OCI-LY7 (cell line): ENCODE results near the gene MZB1. TPM values are rescaled to one million over a fixed set of nuclear protein-coding genes. Genes with fewer than 3 reads are reported as not detected.

ENCODE experiments used
- BruUV-seq: library from RNA; stranded (reverse); fragments of 400-500 nt; replicated peaks from 2 replicates; lab custom pipeline; 2021; lab: Mats Ljungman, UMichigan
- CTCF ChIA-PET: fragments of 300-600 bp; sonication (Branson Sonifier 250); formaldehyde crosslinking; loops from one replicate; lab custom pipeline; 2022; ENCODE audit warnings: antibody characterized with exemption; ENCODE audit not compliant: unreplicated experiment; lab: Charles Lee
- POLR2A ChIA-PET: fragments of 300-600 bp; sonication (Branson Sonifier 250); formaldehyde crosslinking; loops from one replicate; lab custom pipeline; 2022; ENCODE audit warnings: antibody characterized with exemption; lab: Charles Lee
- DNase-seq: peaks from one replicate; pipeline ENCODE4 v3.0.0-alpha.2; 2015; ENCODE audit warnings: low spot score
- H2AFZ ChIP-seq: fragments of 200-600 bp; sonication (generic), shearing (Covaris generic); 2 replicates; pipeline ENCODE4 v1.6.1; 2014; ENCODE audit warnings: mild to moderate bottlenecking, antibody characterized with exemption, low read length, moderate library complexity
- H3K27ac ChIP-seq: fragments of 200-600 bp; sonication (generic); 2 replicates; pipeline ENCODE4 v1.5.1; 2014; ENCODE audit warnings: mixed run types, low read depth, mild to moderate bottlenecking, moderate library complexity, low read length, inconsistent platforms; ENCODE audit not compliant: poor library complexity, severe bottlenecking
- H3K36me3 ChIP-seq: fragments of 200-600 bp; sonication (generic); 2 replicates; pipeline ENCODE4 v1.6.1; 2014; ENCODE audit warnings: mild to moderate bottlenecking, antibody characterized with exemption, low read length, moderate library complexity, mixed read lengths; ENCODE audit not compliant: insufficient read depth
- H3K4me1 ChIP-seq: fragments of 200-600 bp; sonication (generic); 2 replicates; pipeline ENCODE4 v1.5.1; 2014; ENCODE audit warnings: mild to moderate bottlenecking, low read length; ENCODE audit not compliant: insufficient read depth, poor library complexity, severe bottlenecking
- H3K4me2 ChIP-seq: fragments of 200-600 bp; sonication (generic); 2 replicates; pipeline ENCODE4 v1.6.1; 2014; ENCODE audit warnings: mild to moderate bottlenecking, low read length
- H3K4me3 ChIP-seq: fragments of 200-600 bp; sonication (generic); 2 replicates; pipeline ENCODE4 v1.5.1; 2014; ENCODE audit warnings: mild to moderate bottlenecking, low read depth, low read length; ENCODE audit not compliant: poor library complexity, severe bottlenecking
- H3K79me2 ChIP-seq: fragments of 200-600 bp; sonication (generic); 2 replicates; pipeline ENCODE4 v1.6.1; 2016; ENCODE audit warnings: low read depth, mild to moderate bottlenecking, low read length, moderate library complexity, mixed read lengths; ENCODE audit not compliant: insufficient read depth
- H3K9me2 ChIP-seq: fragments of 200-600 bp; sonication (generic); 2 replicates; pipeline ENCODE4 v1.6.1; 2016; ENCODE audit warnings: mild to moderate bottlenecking, low read length, mixed read lengths; ENCODE audit not compliant: insufficient read depth
- H3K9me3 ChIP-seq: fragments of 200-600 bp; sonication (generic); 2 replicates; pipeline ENCODE4 v1.6.1; 2014; ENCODE audit warnings: mild to moderate bottlenecking, mixed run types, low read length, mixed read lengths
- H4K20me1 ChIP-seq: fragments of 200-600 bp; sonication (generic); 2 replicates; pipeline ENCODE4 v1.6.1; 2014; ENCODE audit warnings: mild to moderate bottlenecking, antibody characterized with exemption, low read length, moderate library complexity, mixed read lengths; ENCODE audit not compliant: insufficient read depth
- EZH2phosphoT487 ChIP-seq: fragments of 200-600 bp; sonication (generic); IDR thresholded peaks from 2 replicates; pipeline ENCODE4 v1.6.1; 2018; ENCODE audit warnings: low read depth, borderline replicate concordance, mild to moderate bottlenecking, mixed run types, antibody characterized with exemption, low read length, moderate library complexity, mixed read lengths
- intact Hi-C: fragments of 100-400 bp; cut with micrococcal nuclease; formaldehyde crosslinking; loops from one replicate; pipeline ENCODE4 v1.10.0; 2022; ENCODE audit not compliant: unreplicated experiment
- total RNA-seq, 2 experiments: library from RNA; depleted of rRNA in 1 of 2; stranded (reverse); fragments of >200 nt in 1 of 2; shearing (Covaris generic) in 1 of 2; gene quantifications; 2 replicates each; pipeline ENCODE4 v1.2.3, GENCODE V29; 2014 to 2022
- TF ChIP-seq, protein P1 (sequence below): fragments of 200-600 bp; sonication (generic); conservative IDR thresholded peaks from 2 replicates; pipeline ENCODE4 v1.5.1; 2014; ENCODE audit warnings: mild to moderate bottlenecking, antibody characterized with exemption, low read length, moderate library complexity, mixed read lengths

Gene MZB1
- total RNA-seq, 2 experiments from 2014 or later: 727 to 1,014 TPM

DNA sequence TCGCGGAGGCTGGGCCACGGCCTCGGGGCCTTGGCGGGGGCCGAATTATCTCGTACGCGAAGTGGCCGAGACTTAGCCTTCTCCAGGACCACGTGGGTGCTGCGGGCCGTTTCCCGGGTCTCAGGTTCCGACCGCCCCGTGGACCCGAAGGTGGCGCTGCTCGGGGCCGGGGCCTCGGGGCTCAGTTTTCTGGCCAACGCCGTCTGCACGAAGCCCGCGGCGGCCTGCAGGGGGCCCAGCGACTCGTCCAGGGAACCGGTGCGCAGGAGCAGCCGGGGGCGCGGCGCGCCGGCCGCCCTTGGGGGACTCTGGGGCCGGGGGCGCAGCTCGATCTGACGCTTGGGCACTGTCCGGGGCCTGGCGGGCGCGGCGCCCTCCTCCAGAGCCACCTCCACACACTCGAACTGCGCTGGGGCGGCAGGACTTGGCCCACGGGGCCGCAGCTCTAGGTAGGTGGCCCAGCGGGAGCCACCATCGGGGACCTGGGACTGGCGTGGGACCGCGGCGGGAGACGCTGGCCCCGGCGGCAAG, 4.5 kb upstream of the MZB1 start:
- DNase-seq: peak; percentile 73
- Histone ChIP-seq H3K36me3 (peaks cover 33% of the 10 kb centered on the region), H3K9me2 (no peaks in the 10 kb centered on the region), H3K9me3 (no peaks in the 10 kb centered on the region), H3K4me1 (peaks cover 61% of the 10 kb centered on the region), H4K20me1 (no peaks in the 10 kb centered on the region), H3K27ac (peak overlapping the region; percentile 90), H3K4me3 (peak overlapping the region; percentile 79), H2AFZ (no peak overlapping the region), H3K4me2 (peak overlapping the region; percentile 99), H3K79me2 (peaks cover 33% of the 10 kb centered on the region)
- no peak for TF ChIP-seq EZH2phosphoT487
- TF ChIP-seq, protein P1, sequence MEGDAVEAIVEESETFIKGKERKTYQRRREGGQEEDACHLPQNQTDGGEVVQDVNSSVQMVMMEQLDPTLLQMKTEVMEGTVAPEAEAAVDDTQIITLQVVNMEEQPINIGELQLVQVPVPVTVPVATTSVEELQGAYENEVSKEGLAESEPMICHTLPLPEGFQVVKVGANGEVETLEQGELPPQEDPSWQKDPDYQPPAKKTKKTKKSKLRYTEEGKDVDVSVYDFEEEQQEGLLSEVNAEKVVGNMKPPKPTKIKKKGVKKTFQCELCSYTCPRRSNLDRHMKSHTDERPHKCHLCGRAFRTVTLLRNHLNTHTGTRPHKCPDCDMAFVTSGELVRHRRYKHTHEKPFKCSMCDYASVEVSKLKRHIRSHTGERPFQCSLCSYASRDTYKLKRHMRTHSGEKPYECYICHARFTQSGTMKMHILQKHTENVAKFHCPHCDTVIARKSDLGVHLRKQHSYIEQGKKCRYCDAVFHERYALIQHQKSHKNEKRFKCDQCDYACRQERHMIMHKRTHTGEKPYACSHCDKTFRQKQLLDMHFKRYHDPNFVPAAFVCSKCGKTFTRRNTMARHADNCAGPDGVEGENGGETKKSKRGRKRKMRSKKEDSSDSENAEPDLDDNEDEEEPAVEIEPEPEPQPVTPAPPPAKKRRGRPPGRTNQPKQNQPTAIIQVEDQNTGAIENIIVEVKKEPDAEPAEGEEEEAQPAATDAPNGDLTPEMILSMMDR: peak; percentile 77
- intact Hi-C loops: loop anchor here (5.0 kb wide), 2 partner anchors 117 to 817 kb away; partner anchors contain the start of gene HSPA9
- ChIA-PET CTCF (no interaction called here), POLR2A (no interaction called here)
- BruUV-seq: no TSS peak

DNA sequence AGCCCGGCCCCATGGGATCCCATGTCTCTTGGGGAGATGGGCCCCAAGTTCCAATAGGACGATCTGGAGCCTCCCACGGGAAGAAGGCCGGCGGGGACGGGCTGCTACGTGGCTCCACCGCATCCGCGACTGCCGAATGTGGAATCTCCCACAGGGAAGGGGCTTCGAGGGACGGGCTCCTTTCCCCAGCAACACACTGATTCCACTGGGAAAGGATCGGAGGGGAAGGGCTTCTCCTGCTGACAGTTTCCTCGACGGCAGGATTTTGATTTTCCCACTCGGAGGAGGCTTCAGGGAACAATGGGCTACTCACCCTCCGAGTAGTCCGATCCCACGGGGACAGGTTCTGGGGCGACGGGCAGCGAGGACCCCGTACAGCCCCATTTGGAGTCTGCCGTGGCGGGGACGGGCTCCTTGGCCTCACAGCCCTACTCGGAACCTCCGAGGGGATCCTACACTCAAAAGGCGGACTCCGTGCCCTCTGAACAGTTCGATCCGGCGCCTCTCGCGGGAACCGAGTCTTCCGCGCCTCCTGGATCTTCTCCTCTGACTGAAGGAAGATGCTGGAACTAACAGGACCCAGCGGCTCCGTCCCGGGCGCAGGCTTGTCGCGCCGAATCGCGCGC, 3.9 kb upstream of the MZB1 start:
- Histone ChIP-seq H3K27ac (peak overlapping the region; percentile 90), H4K20me1 (no peaks in the 10 kb centered on the region), H3K4me3 (peak overlapping the region; percentile 79), H3K79me2 (peaks cover 39% of the 10 kb centered on the region), H3K9me3 (no peaks in the 10 kb centered on the region), H3K4me2 (peak overlapping the region; percentile 99), H3K36me3 (peaks cover 38% of the 10 kb centered on the region), H3K4me1 (peaks cover 61% of the 10 kb centered on the region), H2AFZ (peak overlapping the region; percentile 24; the same call in 1 of the 2 replicates), H3K9me2 (no peaks in the 10 kb centered on the region)
- BruUV-seq: no TSS peak
- intact Hi-C loops: loop anchor here (5.0 kb wide), 2 partner anchors 116 to 816 kb away; partner anchors contain the start of gene HSPA9
- DNase-seq: no peak
- ChIA-PET CTCF (no interaction called here), POLR2A (interaction anchor here (0.6 to 1.5 kb wide), 3 partner anchors 10 to 687 kb away, joined by 3 read pairs; partner anchors contain the start of gene SPATA24)
- no peak for TF ChIP-seq EZH2phosphoT487
- TF ChIP-seq, protein P1: no peak
